CD4-positive, alpha-beta T cell treated with Interferon alpha-2 for 1 hour (primary cell): ENCODE measurements around the gene GAA.
"Not testable (repeated sequence)": the region's sequence is repeated elsewhere in the genome, so short reads cannot be mapped to it uniquely, and the experiment has no call there.

Experiments
- DNase-seq, 2 donors: peaks; one replicate each; pipeline ENCODE4 v3.0.0-alpha.2; 2020 to 2022

The GAA gene

GRCh38 chr17:80147035-80147822 lies 45.8 kb downstream of the GAA start, which contains the start of gene EIF4A3:
EIF4A3 (minus strand) TSS chr17:80147128; CDS start chr17:80146961, 167 bp downstream.
- DNase-seq: peak; percentile 98

- no peak for DNase-seq
Measured at GRCh38 chr17:80151333-80151732, 50.0 kb downstream of the GAA start.

- DNase-seq: peak in 1 of 2 donors; percentile 34
Measured at GRCh38 chr17:80152081-80152702, 50.8 kb downstream of the GAA start.

- no peak for DNase-seq
Measured at GRCh38 chr17:80153004-80153403, 51.6 kb downstream of the GAA start.

GRCh38 chr17:80154166-80154565 lies 52.8 kb downstream of the GAA start:
- no peak for DNase-seq

GRCh38 chr17:80155600-80155999 lies 54.2 kb downstream of the GAA start:
- DNase-seq: not testable (repeated sequence)

- DNase-seq: no peak
Measured at GRCh38 chr17:80158846-80159245, 57.5 kb downstream of the GAA start.

- no peak for DNase-seq
Measured at GRCh38 chr17:80160536-80160935, 59.2 kb downstream of the GAA start.

GRCh38 chr17:80163336-80163735 lies 62.0 kb downstream of the GAA start:
- no peak for DNase-seq

GRCh38 chr17:80164185-80164584 lies 62.8 kb downstream of the GAA start:
- no peak for DNase-seq

GRCh38 chr17:80166446-80166845 lies 65.1 kb downstream of the GAA start:
- no peak for DNase-seq

- DNase-seq: no peak
Measured at GRCh38 chr17:80168371-80168770, 67.0 kb downstream of the GAA start.

GRCh38 chr17:80169107-80169506 lies 67.7 kb downstream of the GAA start:
- DNase-seq: no peak
